ENCODE data around the gene TMEM255A. TPM values are rescaled to one million over a fixed set of nuclear protein-coding genes. Genes with fewer than 3 reads are reported as not detected.
"Not testable (repeated sequence)": the region's sequence is repeated elsewhere in the genome, so short reads cannot be mapped to it uniquely, and the experiment has no call there.

Gene TMEM255A
- total RNA-seq, 1 experiment from 2014 or later = 3.8 TPM

DNA sequence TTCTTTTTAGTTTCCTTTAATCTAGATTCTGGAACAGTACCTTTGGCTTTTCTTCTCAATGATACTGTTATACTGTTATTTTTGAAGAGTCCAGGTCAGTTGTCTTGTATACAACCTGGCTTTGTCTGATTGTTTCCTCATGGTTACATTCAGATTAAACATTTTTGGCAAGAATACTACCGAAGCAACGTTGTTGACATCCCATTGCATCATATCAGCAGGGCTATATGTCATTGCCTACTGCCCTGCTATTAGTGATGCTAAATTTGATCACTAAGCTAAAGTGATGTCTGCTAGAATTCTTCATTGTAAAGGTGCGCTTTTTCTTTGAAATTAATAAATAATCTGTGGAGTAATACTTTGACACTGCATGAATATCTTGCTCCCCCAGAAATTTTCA lies 44.8 kb upstream of the TMEM255A start:
- no TSS peak for BruUV-seq (replicated peaks)
- no peaks in the 10 kb centered on the region for H3K4me1 ChIP-seq
- Mint-ChIP-seq H3K36me3 (ENCODE audit: insufficient read depth, unreplicated experiment) (no peaks in the 10 kb centered on the region), H3K4me1 (ENCODE audit: low read depth, unreplicated experiment) (no peaks in the 10 kb centered on the region), H3K27ac (ENCODE audit: unreplicated experiment) (no peak overlapping the region), H3K27me3 (ENCODE audit: insufficient read depth, unreplicated experiment) (peaks cover 2% of the 10 kb centered on the region), H3K9me3 (ENCODE audit: unreplicated experiment) (no peaks in the 10 kb centered on the region), H3K4me3 (ENCODE audit: unreplicated experiment) (no peak overlapping the region)
- no peaks in the 10 kb centered on the region for H3K27me3 ChIP-seq (replicated peaks; ENCODE audit: control insufficient read depth, insufficient read depth, low read length)
- no peaks in the 10 kb centered on the region for H3K36me3 ChIP-seq (ENCODE audit: control insufficient read depth, insufficient read depth, low read length)
- DNase-seq = no peak
- intact Hi-C loops (cut with micrococcal nuclease; ENCODE audit: unreplicated experiment) = no loop called here
- H3K9me3 ChIP-seq = no peaks in the 10 kb centered on the region
- TF ChIP-seq, protein P1, sequence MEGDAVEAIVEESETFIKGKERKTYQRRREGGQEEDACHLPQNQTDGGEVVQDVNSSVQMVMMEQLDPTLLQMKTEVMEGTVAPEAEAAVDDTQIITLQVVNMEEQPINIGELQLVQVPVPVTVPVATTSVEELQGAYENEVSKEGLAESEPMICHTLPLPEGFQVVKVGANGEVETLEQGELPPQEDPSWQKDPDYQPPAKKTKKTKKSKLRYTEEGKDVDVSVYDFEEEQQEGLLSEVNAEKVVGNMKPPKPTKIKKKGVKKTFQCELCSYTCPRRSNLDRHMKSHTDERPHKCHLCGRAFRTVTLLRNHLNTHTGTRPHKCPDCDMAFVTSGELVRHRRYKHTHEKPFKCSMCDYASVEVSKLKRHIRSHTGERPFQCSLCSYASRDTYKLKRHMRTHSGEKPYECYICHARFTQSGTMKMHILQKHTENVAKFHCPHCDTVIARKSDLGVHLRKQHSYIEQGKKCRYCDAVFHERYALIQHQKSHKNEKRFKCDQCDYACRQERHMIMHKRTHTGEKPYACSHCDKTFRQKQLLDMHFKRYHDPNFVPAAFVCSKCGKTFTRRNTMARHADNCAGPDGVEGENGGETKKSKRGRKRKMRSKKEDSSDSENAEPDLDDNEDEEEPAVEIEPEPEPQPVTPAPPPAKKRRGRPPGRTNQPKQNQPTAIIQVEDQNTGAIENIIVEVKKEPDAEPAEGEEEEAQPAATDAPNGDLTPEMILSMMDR (IDR thresholded peaks at IDR 0.05; ENCODE audit: insufficient read depth in 1 of 2, low read depth in 1 of 2, low read length in 1 of 2, severe bottlenecking in 1 of 2, unreplicated experiment in 1 of 2) = no peak
- CTCF ChIA-PET = no interaction called here
- POLR2A ChIA-PET = no interaction called here
- no peak overlapping the region for H3K4me3 ChIP-seq (ENCODE audit: low read depth, low read length)

DNA sequence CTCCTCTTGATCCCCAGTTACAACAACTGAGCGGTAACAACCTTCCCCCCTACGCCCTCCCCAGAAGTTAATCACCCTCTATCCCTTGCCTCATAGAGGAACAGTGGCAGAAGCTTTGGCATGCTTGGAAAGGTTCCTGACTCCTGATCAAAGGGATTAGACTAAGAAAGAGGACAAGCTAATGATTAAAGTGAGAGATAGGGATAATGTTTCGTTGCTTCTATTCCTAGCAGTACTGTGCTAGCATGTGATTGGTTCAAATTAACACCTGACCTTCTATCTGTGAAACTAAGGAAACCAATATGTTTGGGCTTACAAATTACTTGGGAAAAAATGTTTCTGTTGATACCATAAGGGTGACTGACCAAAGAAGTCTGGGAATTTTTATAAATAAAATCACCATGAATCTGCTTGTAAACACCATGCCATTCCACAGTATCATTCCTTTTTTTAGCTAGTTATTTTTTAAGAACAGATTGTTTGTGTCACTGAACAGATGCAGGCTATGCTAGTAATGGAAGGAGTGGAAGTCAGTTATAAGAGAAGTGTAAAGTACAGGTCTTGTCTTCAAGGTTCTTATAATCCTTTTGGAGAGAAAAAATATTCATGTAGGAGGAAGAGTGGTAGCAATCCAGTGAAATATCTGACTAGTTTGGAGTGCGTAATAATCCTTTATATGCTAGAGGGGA lies 39.3 kb upstream of the TMEM255A start:
- no peak overlapping the region for H3K4me3 Mint-ChIP-seq (ENCODE audit: unreplicated experiment)

DNA sequence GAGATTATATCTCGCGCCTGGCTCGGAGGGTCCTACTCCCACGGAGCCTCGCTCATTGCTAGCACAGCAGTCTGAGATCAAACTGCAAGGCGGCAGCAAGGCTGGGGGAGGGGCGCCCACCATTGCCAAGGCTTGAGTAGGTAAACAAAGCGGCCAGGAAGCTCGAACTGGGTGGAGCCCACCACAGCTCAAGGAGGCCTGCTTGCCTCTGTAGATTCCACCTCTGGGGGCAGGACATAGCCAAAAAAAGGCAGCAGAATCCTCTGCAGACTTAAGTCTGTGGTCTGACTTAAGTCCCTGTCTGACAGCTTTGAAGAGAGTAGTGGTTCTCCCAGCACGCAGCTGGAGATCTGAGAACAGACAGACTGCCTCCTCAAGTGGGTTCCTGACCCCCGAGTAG lies 33.3 kb upstream of the TMEM255A start:
- BruUV-seq (replicated peaks); H3K4me1 ChIP-seq; H3K36me3 Mint-ChIP-seq (ENCODE audit: insufficient read depth, unreplicated experiment); H3K9me3 ChIP-seq; H3K4me3 ChIP-seq (ENCODE audit: low read depth, low read length); H3K4me3 Mint-ChIP-seq (ENCODE audit: unreplicated experiment); POLR2A ChIA-PET; H3K27ac Mint-ChIP-seq (ENCODE audit: unreplicated experiment); H3K9me3 Mint-ChIP-seq (ENCODE audit: unreplicated experiment); H3K27me3 ChIP-seq (replicated peaks; ENCODE audit: control insufficient read depth, insufficient read depth, low read length); H3K4me1 Mint-ChIP-seq (ENCODE audit: low read depth, unreplicated experiment); DNase-seq; intact Hi-C loops (cut with micrococcal nuclease; ENCODE audit: unreplicated experiment); H3K27me3 Mint-ChIP-seq (ENCODE audit: insufficient read depth, unreplicated experiment); CTCF ChIA-PET; H3K36me3 ChIP-seq (ENCODE audit: control insufficient read depth, insufficient read depth, low read length): not testable (repeated sequence)

More for the DNA sequence above, 39.3 kb upstream of the TMEM255A start:
- no peaks in the 10 kb centered on the region for H3K36me3 ChIP-seq (ENCODE audit: control insufficient read depth, insufficient read depth, low read length)
- Mint-ChIP-seq H3K27ac (ENCODE audit: unreplicated experiment) (no peak overlapping the region), H3K36me3 (ENCODE audit: insufficient read depth, unreplicated experiment) (no peaks in the 10 kb centered on the region), H3K9me3 (ENCODE audit: unreplicated experiment) (no peaks in the 10 kb centered on the region), H3K27me3 (ENCODE audit: insufficient read depth, unreplicated experiment) (peaks cover 2% of the 10 kb centered on the region), H3K4me1 (ENCODE audit: low read depth, unreplicated experiment) (no peaks in the 10 kb centered on the region)
- intact Hi-C loops (cut with micrococcal nuclease; ENCODE audit: unreplicated experiment) = no loop called here
- BruUV-seq (replicated peaks) = no TSS peak
- no peaks in the 10 kb centered on the region for H3K9me3 ChIP-seq
- ChIA-PET CTCF (no interaction called here), POLR2A (no interaction called here)
- no peaks in the 10 kb centered on the region for H3K4me1 ChIP-seq
- TF ChIP-seq, protein P1 (IDR thresholded peaks at IDR 0.05; ENCODE audit: insufficient read depth in 1 of 2, low read depth in 1 of 2, low read length in 1 of 2, severe bottlenecking in 1 of 2, unreplicated experiment in 1 of 2) = no peak
- DNase-seq = no peak
- no peak overlapping the region for H3K4me3 ChIP-seq (ENCODE audit: low read depth, low read length)
- no peaks in the 10 kb centered on the region for H3K27me3 ChIP-seq (replicated peaks; ENCODE audit: control insufficient read depth, insufficient read depth, low read length)

DNA sequence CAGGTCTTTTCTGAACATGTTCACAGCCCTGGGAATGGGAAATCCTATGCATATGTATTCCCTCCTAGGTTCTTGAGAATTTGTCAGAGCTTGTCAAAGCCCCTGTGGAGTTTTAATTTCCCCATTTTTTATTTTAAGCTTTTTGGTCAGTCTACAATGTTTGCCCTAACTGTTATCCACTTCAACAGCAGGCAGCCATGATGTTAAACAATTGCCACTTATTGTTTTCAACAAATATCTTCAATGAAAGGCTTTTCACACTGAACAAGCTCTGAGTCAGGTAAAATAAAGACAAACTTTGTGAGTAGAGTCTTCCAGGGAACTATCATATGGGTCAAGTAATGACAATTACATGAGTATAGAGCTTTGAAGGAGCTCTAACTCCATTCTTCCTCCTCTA lies 25.6 kb upstream of the TMEM255A start:
- Histone ChIP-seq H3K9me3 (no peaks in the 10 kb centered on the region), H3K4me3 (ENCODE audit: low read depth, low read length) (no peak overlapping the region), H3K36me3 (ENCODE audit: control insufficient read depth, insufficient read depth, low read length) (no peaks in the 10 kb centered on the region), H3K27me3 (replicated peaks; ENCODE audit: control insufficient read depth, insufficient read depth, low read length) (no peaks in the 10 kb centered on the region), H3K4me1 (no peaks in the 10 kb centered on the region)
- intact Hi-C loops (cut with micrococcal nuclease; ENCODE audit: unreplicated experiment) = no loop called here
- no peak overlapping the region for H3K27ac Mint-ChIP-seq (ENCODE audit: unreplicated experiment)
- no peak for DNase-seq
- TF ChIP-seq, protein P1 (IDR thresholded peaks at IDR 0.05; ENCODE audit: insufficient read depth in 1 of 2, low read depth in 1 of 2, low read length in 1 of 2, severe bottlenecking in 1 of 2, unreplicated experiment in 1 of 2) = no peak
- no peak overlapping the region for H3K4me3 Mint-ChIP-seq (ENCODE audit: unreplicated experiment)
- no peaks in the 10 kb centered on the region for H3K36me3 Mint-ChIP-seq (ENCODE audit: insufficient read depth, unreplicated experiment)
- no peaks in the 10 kb centered on the region for H3K27me3 Mint-ChIP-seq (ENCODE audit: insufficient read depth, unreplicated experiment)
- H3K4me1 Mint-ChIP-seq (ENCODE audit: low read depth, unreplicated experiment) = no peaks in the 10 kb centered on the region
- peaks cover 10% of the 10 kb centered on the region for H3K9me3 Mint-ChIP-seq (ENCODE audit: unreplicated experiment)
- no TSS peak for BruUV-seq (replicated peaks)
- ChIA-PET CTCF (no interaction called here), POLR2A (no interaction called here)
